Measurements from ENCODE around the gene ABCA2. TPM values are rescaled to one million over a fixed set of nuclear protein-coding genes. Genes with fewer than 3 reads are reported as not detected.

The ABCA2 gene
- total RNA-seq, 1 experiment from 2014 or later, result 22.6 TPM

- H3K4me1 Mint-ChIP-seq (ENCODE audit: low read depth, unreplicated experiment), result peaks cover 6% of the 10 kb centered on the region
- H3K9me3 Mint-ChIP-seq (ENCODE audit: unreplicated experiment), result no peaks in the 10 kb centered on the region
- BruUV-seq (replicated peaks), result no TSS peak
- H3K27me3 Mint-ChIP-seq (ENCODE audit: insufficient read depth, unreplicated experiment), result no peaks in the 10 kb centered on the region
- H3K27ac Mint-ChIP-seq (ENCODE audit: unreplicated experiment), result peak overlapping the region; percentile 30
- Histone ChIP-seq H3K9me3 (no peaks in the 10 kb centered on the region), H3K36me3 (ENCODE audit: control insufficient read depth, insufficient read depth, low read length) (no peaks in the 10 kb centered on the region), H3K4me1 (peaks cover 18% of the 10 kb centered on the region), H3K4me3 (ENCODE audit: low read depth, low read length) (peak overlapping the region; percentile 51), H3K27me3 (replicated peaks; ENCODE audit: control insufficient read depth, insufficient read depth, low read length) (no peaks in the 10 kb centered on the region)
- no peak for TF ChIP-seq CTCF (IDR thresholded peaks at IDR 0.05; ENCODE audit: insufficient read depth in 1 of 2, low read depth in 1 of 2, low read length in 1 of 2, severe bottlenecking in 1 of 2, unreplicated experiment in 1 of 2)
- peak overlapping the region; percentile 66 for H3K4me3 Mint-ChIP-seq (ENCODE audit: unreplicated experiment)
- ChIA-PET CTCF (interaction anchor here (0.6 to 2.8 kb wide), 4 partner anchors 8 to 112 kb away, joined by 4 to 24 read pairs (median 7); partner anchors contain the start of gene NPDC1), POLR2A (no interaction called here)
- intact Hi-C loops (cut with micrococcal nuclease; ENCODE audit: unreplicated experiment), result no loop called here
- H3K36me3 Mint-ChIP-seq (ENCODE audit: insufficient read depth, unreplicated experiment), result peaks cover 4% of the 10 kb centered on the region
- DNase-seq, result no peak
Measured at GRCh38 chr9:137054932-137055384, 26.9 kb upstream of the ABCA2 start.

GRCh38 chr9:137053944-137054931, 26.2 kb upstream of the ABCA2 start, which contains the start of gene ENTPD2:
ENTPD2 (minus strand) TSS chr9:137054061; CDS start chr9:137053997, 64 bp downstream.
- POLR2A ChIA-PET, result interaction anchor here (1.3 kb wide), 1 partner anchor 16 kb away, joined by 9 read pairs; the partner anchor contains the start of gene SAPCD2
- intact Hi-C loops (cut with micrococcal nuclease; ENCODE audit: unreplicated experiment), result no loop called here
- H3K27me3 Mint-ChIP-seq (ENCODE audit: insufficient read depth, unreplicated experiment), result no peaks in the 10 kb centered on the region
- H3K36me3 ChIP-seq (ENCODE audit: control insufficient read depth, insufficient read depth, low read length), result no peaks in the 10 kb centered on the region
- H3K36me3 Mint-ChIP-seq (ENCODE audit: insufficient read depth, unreplicated experiment), result peaks cover 4% of the 10 kb centered on the region
- BruUV-seq (replicated peaks), result no TSS peak
- CTCF ChIA-PET, result interaction anchor here (0.7 to 2.8 kb wide), 5 partner anchors 8 to 25 kb away, joined by 3 to 24 read pairs (median 3); partner anchors contain the start of gene NPDC1
- peak within 1 kb of the TSS; percentile 51 for H3K4me3 ChIP-seq (ENCODE audit: low read depth, low read length)
- H3K4me1 ChIP-seq, result peaks cover 18% of the 10 kb centered on the region
- H3K27me3 ChIP-seq (replicated peaks; ENCODE audit: control insufficient read depth, insufficient read depth, low read length), result no peaks in the 10 kb centered on the region
- peaks cover 6% of the 10 kb centered on the region for H3K4me1 Mint-ChIP-seq (ENCODE audit: low read depth, unreplicated experiment)
- H3K4me3 Mint-ChIP-seq (ENCODE audit: unreplicated experiment), result peak within 1 kb of the TSS; percentile 66
- no peaks in the 10 kb centered on the region for H3K9me3 ChIP-seq
- peak; percentile 73 to 85 for DNase-seq
- no peaks in the 10 kb centered on the region for H3K9me3 Mint-ChIP-seq (ENCODE audit: unreplicated experiment)
- H3K27ac Mint-ChIP-seq (ENCODE audit: unreplicated experiment), result peak within 1 kb of the TSS; percentile 30
- TF ChIP-seq CTCF (IDR thresholded peaks at IDR 0.05; ENCODE audit: insufficient read depth in 1 of 2, low read depth in 1 of 2, low read length in 1 of 2, severe bottlenecking in 1 of 2, unreplicated experiment in 1 of 2), result no peak

All from Caco-2 (cell line).